Measurements from ENCODE around the gene ZFP30.

DNA sequence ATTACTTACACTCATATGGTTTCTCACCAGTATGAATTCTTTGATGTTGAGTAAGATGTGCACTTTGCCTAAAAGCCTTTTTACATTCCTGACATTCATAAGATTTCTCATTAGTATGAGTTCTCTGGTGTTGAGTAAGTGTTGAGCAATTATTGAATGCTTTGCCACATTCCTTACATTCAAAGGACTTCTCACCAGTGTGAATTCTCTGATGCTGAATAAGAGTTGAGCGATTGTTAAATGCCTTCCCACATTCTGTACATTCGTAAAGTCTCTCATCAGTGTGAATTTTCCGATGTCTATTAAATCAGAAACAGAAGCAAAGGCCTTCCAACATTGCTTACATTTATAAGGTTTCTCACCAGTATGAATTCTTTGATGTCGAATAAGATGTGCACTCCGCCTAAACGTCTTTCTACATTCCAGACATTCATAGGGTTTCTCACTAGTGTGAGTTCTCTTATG, 14.2 kb upstream of the ZFP30 start:
- TF ChIP-seq, protein P1, sequence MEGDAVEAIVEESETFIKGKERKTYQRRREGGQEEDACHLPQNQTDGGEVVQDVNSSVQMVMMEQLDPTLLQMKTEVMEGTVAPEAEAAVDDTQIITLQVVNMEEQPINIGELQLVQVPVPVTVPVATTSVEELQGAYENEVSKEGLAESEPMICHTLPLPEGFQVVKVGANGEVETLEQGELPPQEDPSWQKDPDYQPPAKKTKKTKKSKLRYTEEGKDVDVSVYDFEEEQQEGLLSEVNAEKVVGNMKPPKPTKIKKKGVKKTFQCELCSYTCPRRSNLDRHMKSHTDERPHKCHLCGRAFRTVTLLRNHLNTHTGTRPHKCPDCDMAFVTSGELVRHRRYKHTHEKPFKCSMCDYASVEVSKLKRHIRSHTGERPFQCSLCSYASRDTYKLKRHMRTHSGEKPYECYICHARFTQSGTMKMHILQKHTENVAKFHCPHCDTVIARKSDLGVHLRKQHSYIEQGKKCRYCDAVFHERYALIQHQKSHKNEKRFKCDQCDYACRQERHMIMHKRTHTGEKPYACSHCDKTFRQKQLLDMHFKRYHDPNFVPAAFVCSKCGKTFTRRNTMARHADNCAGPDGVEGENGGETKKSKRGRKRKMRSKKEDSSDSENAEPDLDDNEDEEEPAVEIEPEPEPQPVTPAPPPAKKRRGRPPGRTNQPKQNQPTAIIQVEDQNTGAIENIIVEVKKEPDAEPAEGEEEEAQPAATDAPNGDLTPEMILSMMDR (IDR thresholded peaks at IDR 0.05) = no peak
- no peak for TF ChIP-seq POLR2A (IDR thresholded peaks at IDR 0.05)
